Left forelimb (tissue), 1 donor: ENCODE results near the gene TSPAN11.
A peak's percentile ranks its signal among the peaks of the same experiment; 100 is the strongest.
"Not testable (repeated sequence)": the region's sequence is repeated elsewhere in the genome, so short reads cannot be mapped to it uniquely, and the experiment has no call there.

Experiments
- DNase-seq: peaks from one replicate; pipeline ENCODE4 v3.0.0-alpha.2; 2018; ENCODE audit warnings: low spot score

The TSPAN11 gene

DNA sequence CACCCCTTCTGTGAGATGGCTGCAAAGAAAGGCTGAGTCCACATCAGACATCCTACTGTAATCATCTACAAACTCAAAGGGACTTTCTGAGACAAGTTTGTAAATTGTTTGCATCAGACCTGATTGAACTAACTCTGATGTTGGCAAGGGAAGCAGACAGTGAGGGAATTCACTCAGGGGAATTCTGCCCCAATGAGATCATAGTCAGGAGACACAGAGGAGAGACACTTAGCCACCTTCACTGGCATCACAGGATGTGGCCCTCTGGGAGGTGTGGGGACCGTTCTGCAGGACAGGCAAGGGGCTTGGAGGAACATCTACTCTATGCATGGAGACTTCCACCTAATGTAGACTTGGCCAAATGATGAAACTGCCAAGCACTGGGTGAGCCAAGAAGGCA, 76.5 kb downstream of the TSPAN11 start:
- DNase-seq = peak; percentile 25

DNA sequence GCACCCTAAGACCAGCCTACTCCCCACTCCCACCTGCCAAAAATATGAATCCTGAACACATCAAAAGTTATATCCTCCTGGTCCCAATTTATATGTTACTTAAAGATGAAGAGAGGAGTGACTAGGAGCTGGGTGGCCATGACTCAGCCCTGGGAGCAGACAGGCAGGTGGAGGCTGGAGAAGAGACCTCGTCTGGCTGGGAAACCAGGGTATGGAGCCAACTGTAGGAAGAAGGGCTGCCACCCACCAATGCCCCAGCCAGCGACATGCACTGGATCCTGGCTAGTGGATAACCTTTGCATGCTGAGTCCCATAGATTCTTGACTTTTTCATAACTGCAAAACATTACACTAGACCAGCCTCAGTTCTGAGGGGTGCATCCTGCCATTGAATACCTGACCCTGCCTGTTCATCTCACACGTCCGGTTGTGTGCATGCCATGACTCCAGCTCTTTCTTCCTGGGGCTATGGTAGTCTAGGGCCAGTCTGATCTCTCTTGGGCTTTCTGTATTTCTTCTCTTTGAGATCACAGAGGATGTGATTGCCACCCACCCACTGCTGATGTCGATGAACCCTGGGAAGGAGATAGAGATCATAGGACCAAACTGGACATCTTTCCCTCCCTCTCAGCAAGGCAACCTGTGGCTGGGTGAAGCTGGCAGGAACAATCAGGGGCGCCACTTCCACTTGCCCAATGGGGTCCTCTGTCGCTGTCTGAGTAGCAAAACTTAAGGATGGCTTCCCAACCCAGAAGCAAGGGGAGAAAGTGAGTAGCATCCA, 77.5 kb downstream of the TSPAN11 start:
- DNase-seq = peak; percentile 23

DNA sequence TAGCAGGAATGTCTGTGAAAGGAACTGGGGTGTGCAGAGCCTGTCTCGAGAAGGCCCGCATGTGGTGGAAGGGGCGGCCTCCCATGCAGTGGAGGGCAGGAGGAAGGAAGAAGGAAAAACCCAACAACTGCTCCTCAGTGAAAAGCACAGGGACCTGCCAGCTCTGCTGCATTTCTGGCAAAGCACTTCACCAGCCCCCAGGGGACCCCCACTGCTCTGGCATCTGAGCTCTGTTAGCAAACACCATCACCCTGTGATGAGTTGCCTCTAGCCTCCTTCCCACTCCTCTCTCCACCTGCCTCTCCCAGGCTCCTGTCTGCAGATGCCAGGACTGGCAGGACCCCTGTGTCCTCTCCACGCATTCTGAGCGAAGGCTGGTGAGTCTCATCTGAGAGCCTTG, 78.1 kb downstream of the TSPAN11 start:
- DNase-seq = peak; percentile 45

DNA sequence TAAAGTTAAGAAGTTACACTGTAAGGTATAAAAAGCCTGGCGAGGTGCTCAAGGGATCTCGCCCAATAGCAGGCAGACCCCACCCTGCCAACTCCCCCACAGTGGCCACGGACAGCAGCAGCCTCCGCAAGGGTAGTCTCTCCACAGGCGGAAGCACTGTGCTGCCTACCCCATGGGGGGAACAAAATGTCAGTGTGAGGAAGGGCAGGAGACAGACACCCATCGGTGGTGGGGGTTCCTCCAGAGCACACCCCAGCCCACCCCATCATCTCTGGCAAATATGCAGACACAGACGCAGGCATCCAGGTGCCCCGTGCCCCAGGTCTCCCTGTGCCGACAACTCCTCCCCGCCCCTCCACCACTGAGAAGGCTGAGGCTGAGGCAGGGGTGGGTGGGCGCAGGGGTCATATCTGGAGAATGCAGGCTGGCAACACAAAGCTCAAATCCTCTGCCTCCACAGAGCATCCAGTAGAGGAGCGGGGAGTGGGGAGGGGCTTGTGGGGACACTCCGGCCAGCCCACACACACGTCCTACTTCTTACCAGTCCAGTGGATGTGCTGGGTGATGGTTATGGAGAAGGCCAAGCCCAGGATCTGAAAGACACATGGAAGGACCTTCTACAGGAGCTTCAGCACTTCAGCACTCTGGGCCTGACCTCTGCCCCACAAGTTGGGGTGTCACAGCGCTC, 78.9 kb downstream of the TSPAN11 start:
- DNase-seq = peak; percentile 54

DNA sequence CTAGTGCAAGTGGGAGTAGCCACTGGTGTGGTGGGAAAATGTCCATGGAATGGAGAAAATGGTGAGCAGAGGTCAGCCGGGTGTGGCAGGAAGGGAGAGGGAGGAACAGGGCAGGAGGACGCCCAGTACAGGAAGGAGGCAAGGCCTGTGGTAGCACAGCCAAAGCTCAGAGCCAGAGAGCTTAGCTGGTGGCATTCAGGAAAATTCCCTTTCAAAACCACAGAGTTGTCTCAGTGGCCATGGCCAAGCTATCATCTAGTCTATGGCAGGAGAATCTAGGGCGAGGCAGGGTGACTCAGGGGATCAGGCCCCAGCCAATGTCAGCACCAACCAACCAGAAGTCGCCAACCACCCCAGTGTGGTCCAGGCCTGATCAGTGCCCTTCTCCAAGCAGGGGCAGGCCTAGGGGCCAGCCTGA, 79.4 kb downstream of the TSPAN11 start:
- peak; percentile 64 for DNase-seq

DNA sequence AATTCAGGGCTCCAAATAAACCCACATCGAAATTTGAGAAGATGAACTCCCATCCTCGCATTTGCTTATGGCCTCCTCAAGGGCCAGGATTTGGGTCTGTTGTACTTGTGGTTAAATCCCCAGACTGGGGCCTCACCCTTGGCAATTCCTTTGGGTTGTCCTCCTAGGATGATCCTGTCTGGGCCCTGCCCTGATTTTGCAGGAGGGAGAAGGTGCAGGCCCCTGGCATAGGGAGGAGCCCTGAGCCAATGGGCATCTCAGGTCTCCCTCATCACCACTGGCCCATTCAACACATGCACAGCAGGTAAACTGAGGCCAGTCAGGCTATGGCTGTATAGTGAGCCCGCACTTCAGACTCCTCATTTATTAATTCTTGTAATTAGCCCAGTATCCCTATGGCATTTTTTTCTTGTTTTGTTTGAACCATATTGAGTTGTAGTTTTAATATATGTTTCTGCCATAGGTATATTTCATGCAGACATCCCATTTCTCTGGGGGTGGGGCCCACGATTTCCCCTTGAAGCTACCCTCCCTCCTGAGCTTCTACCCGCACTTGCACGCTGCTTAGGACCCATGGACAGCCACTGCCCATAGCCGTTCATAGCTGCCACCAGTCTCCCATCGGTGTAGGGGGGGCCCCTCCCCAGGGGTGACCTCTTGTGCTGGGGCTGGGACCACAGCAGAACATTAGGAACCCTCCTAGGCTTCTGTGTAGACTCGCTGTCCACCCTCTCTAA, 80.0 kb downstream of the TSPAN11 start:
- peak; percentile 57 for DNase-seq

DNA sequence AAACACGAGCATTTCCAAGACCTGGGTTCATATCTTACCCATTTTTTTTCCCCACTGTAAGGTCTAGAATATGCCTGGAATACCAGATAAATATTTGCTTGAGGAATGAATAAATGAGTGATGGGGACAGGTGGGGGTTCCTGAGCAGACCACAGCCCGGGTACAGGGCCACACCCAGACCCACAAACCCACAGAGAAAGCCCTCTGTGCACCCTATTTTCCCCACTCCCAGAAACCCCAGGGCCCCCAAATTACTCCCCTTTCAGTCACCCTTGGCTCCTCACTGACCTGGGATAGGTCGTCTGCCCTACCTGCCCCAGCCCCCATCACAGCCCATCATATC, 80.6 kb downstream of the TSPAN11 start:
- DNase-seq = no peak

DNA sequence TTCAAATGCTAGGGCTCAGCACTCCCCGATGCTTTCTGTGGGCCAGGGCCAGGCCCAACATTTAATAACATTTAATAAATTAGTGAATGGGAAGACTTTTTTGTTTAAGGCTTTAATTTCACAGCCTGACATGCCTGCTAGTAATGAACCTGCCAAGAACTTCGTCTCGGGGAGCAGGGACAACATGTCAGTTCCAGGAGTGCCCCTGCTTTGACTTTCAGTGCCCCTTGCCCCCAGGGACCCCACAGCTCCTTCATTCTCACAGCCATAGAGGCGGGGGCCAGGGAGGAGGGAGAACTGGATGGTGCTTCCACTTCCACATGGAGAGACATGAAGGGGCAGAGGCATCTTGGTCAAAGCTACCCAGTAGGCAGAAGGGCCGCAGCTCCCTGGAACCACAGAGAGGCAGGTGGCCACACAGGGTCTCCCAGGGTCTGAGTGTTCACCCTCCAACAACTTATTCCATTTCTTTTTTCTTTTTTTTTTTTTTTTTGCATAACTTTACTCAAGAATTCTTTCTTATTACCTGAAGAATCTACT, 81.2 kb downstream of the TSPAN11 start:
- no peak for DNase-seq

DNA sequence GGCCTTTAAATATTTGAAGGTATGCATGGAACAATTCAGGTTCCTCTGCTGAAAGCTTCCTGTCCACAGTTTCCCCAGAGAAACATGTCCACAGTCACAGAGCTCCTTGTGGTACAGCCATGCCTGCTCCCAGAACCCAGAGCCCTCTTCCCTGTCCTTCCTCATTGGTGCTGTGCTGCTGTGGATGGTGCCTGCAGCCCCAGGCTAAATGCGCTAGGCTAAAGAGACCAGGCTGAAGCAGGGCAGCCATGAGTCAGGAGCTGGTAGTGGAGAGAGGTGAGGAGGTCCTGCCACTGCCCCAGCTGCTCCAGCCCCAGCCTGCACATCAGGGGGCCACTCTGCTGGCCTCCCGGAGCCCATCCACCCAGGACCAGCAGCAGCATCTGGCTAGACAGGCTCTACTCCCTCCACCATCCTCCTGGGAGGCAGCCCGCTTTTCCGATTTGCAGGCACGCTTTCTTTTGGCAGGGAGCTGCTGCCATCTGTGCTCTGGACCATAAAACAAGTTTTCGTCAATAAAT, 81.8 kb downstream of the TSPAN11 start:
- no peak for DNase-seq

DNA sequence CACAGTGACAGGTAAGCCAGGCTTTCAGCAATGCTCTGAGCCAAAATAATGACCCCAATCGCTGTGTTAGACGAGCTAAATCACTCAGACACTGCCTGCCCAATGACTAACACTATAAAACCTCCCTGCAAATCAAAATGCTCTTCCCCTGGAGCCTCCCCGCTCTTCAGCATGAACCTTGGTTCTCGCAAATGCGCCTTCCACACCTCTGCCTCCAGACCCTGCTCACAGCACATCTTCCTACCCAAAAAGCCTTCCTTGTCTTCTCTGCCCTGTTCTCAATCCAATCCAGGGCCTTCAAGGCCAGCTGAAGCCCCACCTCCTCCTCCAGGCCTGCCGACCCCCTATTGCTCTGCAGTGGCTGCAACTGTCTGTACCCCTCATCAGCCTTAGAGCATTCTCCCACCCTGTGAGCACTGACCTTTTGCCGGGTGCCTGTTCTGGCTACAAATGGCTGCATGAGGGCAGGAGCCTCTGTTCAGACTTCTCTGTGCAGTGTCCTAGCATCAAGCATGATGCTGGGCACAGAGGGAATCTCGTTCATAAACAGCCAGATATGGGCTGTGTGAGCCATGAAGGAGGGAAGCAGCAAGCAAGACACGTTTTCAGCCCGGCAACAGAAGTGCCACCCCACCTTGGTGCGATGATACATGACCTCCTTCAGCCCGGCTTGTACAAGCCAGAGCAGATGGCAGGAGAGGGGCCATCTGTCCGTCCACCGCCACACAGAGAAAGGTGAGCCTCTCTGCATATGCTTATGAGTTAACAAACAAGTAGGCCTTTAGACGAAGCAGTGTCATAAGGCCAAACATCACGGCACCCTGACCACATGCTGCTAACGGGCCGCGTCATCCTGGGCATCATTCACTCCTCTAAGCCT, 82.7 kb downstream of the TSPAN11 start:
- DNase-seq = no peak

DNA sequence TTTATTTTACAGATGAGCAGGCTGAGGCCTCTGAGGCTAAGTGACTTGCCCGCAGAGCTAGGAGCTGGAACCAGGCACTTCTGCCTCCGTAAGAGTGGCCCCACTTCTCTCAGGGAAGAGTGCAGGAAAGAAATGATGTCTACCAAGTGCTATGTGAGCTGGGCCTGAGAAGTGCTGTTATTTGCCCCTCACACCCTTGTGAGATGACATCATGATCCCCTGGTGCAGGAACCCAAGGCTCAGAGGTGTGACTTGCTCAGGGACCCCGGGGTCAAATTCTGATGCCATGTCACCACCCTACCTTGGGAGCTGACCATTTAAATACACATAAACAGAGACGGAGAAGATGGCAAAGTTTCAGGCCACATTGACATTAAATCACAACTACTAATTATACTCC, 83.4 kb downstream of the TSPAN11 start:
- no peak for DNase-seq

DNA sequence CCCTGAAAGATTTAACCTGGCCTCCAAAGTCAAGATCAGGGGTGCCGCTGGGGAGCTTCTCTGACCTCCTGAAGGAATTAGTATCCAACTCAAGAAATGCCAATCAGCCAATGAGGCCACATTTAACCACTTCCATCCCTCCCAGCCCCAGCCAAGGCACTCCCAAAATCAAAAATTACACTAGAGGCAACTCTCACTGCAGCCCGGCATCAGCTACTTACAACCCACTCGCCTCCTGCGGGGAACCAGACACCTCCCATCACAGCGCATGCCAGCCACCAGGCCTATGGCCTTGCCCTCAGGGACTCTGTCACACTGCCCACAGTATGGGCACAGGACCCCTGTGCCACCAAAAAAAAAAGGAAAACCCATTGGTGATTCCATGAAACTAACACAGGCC, 84.8 kb downstream of the TSPAN11 start:
- no peak for DNase-seq

DNA sequence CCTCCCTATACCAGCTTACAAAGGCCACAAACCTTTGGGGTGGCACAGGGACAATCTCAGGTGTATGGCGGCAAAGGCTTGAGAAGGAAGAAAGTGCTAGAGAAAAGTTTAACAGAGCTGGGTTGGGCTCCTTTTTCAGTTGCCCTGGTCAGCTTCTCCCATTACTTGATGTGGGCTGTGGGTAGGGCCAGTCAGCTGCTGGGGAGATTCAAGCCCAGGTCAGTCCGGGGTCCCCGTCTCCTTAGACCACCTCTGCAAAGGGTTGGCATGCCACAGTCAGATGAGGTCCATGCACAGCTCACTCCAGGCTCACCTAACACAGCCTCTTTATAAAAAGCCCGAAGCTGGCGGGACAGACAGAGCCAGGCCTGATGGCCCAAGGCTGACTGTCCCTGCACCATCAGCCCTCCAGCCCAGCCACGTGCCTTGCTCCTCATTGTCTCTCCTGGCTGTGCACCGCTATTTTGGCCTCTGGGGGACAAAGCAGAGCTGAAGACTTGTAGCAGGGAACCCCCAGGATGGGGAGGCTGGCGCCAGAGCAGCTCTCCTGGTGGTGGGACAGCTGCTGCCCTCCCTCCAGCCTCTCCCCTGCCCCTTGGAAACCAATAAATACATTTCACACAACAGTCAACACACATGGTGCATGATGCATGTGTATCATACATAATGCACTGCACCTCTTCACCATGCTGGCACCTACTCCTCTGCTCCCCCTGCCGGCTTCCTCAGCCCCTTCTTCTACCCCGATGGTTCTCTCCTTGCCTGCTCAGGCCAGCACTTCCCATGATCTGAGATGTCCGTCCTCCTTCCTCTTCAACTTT, 85.4 kb downstream of the TSPAN11 start:
- no peak for DNase-seq

DNA sequence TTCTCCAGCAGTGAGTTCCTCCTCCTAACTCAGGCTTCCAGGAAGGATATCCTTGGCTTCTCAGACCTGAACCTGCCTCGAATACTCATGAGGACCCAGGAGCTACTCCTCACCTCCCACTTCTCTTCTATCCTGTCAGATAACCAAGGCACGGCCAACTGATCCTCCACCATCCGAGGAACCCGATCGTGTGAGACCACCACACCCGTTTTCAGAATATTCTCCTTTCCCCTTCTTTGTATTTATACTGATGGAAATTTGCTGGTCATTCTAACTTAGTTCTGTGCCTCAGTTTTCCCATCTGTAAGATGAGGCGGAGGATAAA, 86.0 kb downstream of the TSPAN11 start:
- DNase-seq = not testable (repeated sequence)

DNA sequence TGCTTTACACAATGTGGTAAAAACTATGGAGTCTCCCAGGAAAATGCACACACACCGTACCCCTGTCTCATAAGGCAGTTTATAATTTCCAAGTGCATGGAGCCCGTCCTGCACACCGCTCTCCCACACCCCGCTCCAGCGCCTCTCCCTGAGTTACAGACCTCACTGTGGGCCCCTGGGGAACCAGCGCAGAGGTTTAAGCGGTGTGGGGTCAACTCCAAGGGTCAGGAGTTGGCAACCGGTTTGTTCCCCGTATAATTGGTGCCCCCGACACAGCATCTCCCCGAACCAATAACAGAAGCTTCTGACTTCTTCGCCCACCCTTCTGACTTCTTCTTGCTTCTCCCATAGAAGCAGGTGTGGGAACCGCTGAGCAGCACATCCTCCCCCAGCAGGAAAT, 88.7 kb downstream of the TSPAN11 start:
- DNase-seq = peak; percentile 6

DNA sequence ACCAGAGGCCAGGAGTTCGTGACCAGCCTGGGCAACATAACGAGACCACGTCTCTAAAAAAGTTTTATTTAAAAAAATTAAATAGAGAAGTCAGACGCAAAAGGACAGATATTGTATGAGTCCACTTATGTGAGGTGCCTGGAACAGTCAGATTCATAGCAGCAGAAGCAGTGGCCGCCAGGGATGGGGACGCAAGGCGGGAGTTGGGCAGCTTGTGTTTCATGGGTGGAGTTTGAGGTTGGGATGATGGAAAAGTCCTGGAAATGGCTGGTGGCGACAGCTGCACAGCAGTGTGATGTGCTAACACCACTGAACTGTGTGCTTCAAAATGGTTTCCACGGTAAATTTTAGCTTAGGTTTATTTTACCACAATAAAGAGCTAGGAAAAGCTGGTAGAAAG, 89.5 kb downstream of the TSPAN11 start:
- peak; percentile 63 for DNase-seq

DNA sequence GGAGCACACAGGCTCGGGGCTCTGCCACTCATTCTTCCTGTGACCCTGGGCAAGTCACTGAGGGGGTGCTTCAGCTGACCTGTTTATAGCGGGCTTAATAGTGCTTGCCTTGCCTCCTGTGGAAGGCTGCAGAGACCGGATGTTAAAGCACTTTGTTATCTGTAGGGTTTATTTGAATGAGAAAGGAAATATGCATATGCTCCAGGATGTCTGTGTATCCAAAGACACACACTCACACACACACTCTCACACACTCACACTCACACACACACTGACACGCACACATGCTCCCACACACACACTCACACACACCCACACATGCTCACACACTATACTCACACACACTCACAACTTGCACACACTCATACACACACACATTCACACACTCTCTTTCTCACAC, 91.0 kb downstream of the TSPAN11 start:
- DNase-seq = peak; percentile 11

DNA sequence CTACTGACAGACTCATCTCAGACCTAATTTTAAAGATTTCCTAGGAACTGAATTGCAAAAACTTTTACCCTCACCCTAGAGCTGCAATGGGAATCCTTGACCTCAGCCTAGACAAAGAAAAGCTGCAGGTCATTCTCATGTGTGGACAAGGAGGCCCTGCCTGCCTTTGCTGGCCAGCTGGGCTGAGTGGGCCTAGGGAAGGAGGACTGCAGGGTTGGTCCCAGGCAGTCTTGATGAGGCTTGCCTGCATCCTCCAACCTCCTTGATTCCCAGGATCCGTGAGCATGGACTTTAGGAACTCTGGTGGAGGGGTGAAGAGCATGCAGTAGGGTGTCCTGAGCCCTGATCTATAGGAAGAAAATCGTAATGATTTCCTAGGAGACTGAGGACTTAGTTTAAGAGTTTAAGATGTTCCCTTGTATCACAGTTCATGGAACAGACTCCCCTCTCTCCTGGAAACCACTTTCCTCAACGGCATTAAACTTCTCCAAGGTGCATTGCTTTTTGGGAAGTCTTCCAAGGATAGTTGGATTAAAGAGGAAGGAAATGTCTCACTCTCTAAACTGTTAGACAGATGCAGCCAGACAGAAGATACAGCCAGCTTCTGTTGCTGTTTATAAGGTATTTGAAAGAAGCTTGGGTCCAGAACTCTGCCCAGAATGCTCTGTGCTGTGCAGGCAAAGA, 91.7 kb downstream of the TSPAN11 start:
- DNase-seq = peak; percentile 36

DNA sequence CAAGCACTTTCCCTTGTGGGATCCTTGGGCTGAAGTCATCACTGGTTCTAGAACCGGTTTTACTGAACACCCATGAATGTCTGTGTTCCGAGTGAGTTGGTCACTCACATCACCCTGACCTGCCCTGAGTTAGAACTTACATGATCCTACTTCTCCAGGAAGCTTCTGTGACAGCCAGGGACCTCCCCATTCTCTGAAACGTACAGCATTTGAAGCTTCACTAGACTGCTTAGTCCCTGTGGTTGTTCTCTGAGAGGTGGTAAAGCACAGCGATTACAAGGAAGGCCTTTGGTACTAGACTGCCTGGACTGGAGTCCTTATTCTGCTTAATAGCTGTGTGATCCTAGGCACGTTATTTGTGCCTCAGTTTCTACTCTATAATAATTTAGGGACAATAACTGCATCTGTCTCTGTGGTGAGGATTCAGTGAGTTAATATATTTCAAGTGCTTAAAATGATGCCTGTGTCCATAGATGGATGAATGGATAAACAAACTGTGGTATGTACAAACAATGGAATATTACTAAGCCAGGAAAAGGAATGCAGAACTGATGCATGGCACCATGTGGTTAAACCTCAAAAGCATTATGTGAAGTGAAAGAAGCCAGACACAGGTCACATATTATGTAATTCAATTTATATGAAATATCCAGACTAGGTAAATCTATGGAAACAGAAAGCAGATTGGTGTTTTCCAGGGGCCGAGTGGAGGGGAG, 92.4 kb downstream of the TSPAN11 start:
- DNase-seq = peak; percentile 59

DNA sequence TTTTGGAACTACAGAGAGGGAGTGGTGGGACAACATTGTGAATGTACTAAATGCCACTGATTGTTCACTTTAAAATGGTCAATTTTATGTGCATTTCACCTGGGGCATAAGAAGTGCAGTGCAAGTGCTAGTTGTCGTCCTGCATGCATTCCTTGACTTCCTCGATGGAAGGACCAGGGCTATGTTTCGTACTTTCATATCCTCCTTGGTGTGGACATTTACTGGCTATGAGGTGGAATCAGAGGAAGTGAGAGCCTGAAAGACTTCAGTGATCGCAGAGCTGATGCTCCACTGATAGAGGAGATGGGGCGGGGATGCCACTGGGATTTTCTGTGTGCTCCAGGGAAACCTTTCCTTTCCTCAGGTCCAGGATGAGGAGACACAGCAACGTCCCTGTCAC, 93.0 kb downstream of the TSPAN11 start:
- no peak for DNase-seq
